ENCODE measurements around the gene CWC25.

CWC25 gene

DNA sequence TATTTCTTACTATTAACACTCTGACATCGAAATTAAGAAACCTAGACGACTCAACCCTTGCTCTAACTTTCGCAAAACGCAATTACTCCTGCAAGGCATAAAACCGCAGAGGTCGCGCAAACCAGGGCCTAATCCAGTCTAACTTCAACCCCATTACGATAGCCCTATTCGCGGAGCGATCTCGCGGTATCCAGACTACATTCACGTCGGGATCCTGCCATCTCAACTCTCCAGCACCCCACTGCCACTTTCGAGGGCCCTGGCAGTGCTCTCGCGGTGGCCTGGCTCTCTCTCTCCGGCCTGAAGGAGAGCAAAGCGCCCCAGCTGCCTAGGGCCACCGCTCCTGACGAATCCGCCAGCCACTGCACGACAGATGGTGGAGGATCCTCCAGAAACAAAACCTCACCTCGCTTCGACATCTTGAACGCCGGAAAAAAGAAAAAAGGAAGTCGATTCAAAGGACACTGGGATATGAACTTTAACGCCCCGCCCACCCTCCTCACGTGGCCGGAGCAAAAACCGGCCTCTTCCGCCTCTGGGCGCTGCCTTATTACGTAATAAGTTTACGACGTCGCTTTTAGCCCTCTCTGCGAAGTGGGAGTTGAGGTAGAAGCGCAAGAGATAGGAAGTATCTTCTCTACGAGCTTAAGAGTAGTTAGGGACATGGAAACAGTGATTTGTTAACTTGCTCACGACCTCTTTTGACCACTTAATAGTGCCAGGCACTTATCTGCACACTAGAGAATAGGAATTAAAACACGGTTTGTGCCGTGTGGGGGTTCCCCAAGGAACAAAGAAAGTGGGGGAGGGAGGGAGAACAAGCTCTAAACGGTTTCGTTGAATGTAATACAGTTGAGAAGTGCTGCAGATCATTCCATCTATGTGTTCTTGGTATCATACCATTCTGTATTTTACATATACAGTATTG, 28.4 kb upstream of the CWC25 start, which contains the start of gene RPL23:
RPL23 (minus strand) TSS at position 430 of the 928 bp plus-strand sequence; CDS start at position 419, 11 bp downstream.
- in situ Hi-C loops (cut with HindIII; ENCODE audit: low sequenced_read_pairs) = no loop called here

DNA sequence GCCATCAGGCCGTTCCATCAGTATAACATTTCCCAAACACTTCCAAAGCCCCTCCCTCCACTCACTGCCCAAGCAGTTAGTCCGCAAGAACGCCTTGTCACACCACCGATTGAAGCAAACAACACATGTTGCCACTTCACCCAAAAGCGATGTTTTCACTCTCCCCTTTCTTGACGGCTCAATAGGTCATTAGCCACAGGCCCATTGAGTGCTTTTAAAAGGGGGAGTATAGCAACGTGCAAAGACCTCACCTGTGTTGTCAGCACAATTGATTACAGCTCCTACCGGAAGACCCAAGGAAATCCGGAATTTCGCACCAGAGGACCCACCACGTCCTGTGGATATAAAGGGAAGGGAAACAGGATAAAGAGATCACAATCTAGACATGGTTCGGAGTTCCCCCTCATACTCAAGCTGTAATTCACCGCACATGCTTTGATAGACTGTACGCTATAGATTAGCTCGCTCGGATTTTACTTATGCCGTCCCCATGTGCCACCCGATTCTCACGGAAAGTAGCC, 27.7 kb upstream of the CWC25 start:
- in situ Hi-C loops (cut with HindIII; ENCODE audit: low sequenced_read_pairs) = no loop called here

DNA sequence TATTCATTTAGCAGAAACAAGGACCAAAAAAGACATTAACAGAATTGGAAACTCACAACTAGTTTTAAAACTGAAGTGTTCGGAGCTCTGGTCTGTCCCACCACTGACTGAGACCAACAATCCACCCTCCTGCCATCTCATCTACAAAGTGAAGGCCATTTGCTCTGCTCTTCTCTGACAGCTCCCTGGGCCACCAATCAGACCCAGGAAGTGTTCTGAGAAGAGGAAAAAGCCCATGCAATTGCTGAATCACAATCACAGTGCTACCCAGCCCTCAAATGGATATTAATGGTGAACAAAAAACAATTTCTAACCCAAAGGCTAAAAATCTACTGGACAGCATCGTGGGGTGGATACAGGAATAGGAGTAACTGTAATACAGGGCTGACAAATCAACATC, 26.3 kb upstream of the CWC25 start:
- in situ Hi-C loops (cut with HindIII; ENCODE audit: low sequenced_read_pairs) = no loop called here

DNA sequence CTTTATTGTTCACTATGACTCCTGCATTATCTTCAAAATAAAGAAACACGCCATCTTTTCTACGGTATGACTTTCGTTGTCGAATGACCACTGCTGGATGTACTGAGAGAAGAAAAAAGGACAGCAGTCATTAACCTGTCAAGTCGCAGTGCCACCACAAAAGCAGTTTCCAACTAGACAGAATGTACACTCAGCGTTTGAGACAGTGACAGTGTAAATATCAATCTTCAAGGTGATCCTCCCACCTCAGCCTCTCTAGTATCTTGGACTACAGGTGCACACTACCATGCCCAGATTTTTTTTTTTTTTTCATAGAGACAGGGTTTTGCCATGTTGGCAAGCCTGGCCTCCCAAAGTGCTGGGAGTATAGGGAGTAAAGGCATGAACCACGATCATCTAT, 25.3 kb upstream of the CWC25 start:
- in situ Hi-C loops (cut with HindIII; ENCODE audit: low sequenced_read_pairs) = no loop called here

DNA sequence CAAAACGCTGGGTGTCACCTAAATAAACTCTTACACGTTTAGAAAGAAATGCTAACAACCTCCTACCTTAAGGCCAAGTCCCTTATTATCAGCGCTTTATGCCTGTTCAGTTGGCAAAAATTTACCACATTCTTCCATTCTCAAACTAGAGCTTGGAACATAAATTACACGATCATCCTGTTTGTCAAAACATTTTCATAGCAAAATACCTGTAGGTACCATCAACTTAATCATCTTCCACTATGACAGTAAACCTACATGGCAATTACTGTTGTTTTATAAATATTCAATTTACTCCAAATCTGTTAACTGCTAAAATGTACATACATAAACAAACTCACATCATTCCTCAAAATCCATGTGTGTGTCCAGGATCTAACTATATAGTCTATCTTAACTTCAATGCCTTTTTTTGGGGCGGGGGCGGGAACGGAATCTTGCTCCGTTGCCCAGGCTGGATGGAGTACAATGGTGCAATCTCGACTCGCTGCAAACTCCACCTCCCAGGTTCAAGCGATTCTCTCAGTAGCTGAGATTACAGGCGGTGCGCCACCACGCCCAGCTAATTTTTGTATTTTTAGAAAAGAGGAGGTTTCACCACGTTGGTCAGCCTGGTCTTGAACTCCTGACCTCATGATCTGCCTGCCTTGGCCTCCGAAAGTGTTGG, 24.0 kb upstream of the CWC25 start:
- in situ Hi-C loops (cut with HindIII; ENCODE audit: low sequenced_read_pairs) = no loop called here

DNA sequence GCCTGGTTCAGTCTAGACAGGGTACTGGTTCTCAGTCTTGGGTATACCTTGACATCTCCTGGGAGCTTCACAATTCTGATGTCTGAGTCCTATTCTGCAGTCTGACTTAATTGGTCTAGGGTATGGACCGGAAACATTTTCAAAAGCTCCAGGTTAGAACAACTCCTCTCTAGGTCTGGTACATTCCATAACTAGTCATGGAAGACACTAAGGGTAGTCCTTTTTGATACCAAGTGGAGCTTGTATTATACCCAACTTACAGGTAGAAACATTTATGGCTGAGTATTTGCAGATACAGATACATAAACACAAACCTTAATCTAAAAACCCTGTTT, 23.4 kb upstream of the CWC25 start:
- in situ Hi-C loops (cut with HindIII; ENCODE audit: low sequenced_read_pairs) = no loop called here

DNA sequence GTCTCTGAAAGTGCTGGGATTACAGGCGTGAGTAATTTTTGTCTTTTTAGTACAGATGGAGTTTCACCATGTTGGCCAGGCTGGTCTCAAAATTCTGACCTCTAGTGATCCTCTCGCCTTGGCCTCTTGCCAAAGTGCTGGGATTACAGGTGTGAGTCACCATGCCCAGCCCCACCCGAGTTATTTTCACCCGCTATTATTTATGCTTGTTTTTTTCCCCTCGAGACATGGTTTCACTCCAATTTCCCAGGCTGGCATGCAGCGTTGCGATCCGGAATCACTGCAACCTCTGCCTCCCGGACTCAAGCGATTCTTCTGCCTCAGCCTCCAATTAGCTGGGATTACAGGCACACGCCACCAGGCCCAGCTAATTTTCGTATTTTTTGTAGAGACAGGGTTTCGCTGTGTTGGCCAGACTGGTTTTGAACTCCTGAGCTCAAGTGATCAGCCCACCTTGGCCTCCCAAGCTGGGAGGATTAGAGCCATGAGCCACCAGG, 19.2 kb upstream of the CWC25 start:
- in situ Hi-C loops (cut with HindIII; ENCODE audit: low sequenced_read_pairs) = no loop called here

DNA sequence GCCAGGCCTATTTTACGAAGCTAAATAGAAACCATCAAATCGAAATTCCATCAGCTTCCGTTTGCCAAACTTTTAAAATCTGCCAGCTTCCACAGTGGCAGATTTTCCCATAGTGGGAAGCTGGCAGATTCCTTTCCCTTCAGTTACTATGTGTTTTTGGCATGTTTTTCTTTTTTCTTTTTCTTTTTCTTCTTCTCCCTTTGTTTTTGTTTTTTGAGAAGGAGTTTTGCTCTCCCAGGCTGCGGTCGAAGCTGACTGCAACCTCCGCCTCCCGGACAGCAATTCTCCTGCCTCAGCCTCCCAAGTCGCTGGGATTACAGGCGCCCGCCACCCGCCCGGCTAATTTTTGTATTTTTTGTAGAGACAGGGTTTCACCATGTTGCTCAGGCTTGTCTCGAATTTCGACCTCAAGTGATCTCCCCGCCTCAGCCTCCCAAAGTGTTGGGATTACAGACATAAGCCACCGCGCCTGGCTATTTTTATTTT, 684 bp upstream of the CWC25 start:
- in situ Hi-C loops (cut with HindIII; ENCODE audit: low sequenced_read_pairs) = no loop called here

DNA sequence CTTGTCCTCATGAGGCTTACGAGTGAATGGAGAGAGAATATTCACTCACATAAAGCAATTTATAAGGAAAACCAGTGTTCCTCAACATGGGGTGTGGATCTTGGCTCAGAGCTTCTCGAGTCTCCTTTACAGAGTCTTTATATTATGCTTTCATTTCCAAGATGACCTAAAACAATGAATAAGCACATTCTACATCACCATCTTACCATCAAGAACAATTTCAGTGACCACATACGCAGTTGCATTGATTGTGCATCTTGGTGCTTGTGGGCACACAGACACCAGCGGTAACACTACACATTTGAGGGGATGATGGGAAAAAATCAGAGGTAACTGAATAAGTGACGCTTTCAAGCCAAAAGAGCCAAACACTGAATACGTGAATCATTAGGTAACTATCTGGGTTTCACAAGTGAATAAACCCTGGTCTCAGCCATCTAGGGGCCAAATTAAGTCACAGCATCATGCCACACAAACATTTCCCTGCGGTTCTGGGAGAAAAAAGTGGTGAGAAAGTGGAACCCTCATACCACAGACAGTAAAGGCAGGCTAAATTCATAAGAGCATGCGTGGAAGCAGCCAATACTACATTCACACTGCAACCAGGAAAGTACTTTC, 9.4 kb downstream of the CWC25 start:
- in situ Hi-C loops (cut with HindIII; ENCODE audit: low sequenced_read_pairs) = no loop called here

DNA sequence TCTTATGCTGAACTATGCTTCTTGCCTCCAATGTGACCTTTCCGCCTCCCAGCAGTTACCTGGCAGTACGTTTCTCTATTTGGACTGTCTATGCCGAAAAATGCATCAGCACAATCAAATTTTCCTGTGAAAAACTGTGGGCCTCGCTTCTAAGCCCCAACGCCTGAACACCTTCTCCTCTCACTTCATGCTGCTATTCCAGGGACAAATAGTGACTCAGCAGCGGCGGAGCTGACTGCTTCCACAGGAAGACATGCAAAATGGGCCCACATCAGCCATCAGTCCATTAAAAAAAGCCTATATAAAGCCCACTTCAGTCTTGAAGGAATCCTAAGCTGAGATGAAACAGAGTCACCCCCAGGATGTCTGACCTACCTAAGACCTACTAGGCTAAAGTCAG, 15.3 kb downstream of the CWC25 start:
- in situ Hi-C loops (cut with HindIII; ENCODE audit: low sequenced_read_pairs) = no loop called here

DNA sequence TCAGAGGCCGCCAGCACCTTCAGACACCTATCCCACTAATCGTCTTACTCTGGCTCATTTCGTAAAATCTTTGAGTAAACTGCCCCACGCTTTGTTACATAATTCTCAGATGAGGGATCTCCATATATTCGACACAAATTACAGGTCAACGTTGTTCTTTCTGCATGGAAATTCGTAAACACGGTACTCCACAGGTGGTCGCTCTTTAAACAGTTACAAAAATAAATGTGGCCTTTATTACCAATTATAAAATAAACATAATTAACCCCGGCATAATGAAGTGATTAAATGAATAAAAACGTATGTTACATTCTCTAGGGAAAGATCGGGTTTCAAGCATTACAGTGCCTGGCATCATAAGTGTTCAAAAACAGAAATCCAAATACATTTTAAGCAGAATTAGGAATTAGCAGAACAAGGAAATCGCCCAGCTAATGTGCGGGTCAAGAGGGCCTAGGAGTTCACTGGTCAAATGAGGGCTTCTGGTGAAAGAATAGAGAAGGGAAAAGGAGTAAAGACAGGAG, 24.8 kb downstream of the CWC25 start:
- in situ Hi-C loops (cut with HindIII; ENCODE audit: low sequenced_read_pairs) = no loop called here

DNA sequence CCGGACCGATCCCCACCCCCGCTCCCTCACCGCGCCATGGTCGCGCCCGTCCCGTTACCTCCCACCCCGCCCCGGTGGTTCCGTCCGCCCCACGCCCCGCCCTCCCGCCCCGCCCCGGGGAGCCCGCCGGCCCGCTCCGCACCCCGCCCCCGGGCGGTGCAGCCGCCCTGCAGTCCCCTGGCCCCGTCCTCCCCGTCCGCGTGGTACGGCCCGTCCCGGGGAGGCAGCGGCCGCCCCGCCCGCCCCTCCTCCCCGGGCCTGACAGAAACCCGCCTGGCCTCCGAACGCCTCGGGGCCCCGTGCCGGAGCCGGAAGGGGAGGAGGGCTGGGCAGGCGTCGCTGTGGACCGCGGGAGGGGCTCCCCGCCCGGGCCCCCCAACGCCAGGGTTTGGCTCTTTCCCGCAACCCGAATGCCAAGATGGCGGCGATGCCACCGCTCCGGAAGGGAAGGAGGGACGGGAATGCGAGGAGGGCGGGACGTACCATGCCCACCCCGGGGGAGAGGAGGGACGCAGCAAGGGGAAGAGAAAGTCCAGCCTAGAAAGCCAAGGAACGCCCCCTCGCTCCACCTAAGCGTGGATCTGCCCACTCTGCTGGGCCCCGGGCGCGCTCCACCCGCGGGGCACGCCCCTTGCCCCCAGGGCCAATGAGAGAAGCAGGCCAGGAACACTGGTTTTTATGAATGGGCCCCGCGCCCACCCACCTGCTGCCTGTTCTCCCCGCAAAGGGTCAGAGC, 25.5 kb downstream of the CWC25 start, which contains the start of gene PIP4K2B:
PIP4K2B (minus strand) TSS at position 56 of the 736 bp plus-strand sequence. CDS start 132 bp downstream, outside the sequence.
- in situ Hi-C loops (cut with HindIII; ENCODE audit: low sequenced_read_pairs) = no loop called here

DNA sequence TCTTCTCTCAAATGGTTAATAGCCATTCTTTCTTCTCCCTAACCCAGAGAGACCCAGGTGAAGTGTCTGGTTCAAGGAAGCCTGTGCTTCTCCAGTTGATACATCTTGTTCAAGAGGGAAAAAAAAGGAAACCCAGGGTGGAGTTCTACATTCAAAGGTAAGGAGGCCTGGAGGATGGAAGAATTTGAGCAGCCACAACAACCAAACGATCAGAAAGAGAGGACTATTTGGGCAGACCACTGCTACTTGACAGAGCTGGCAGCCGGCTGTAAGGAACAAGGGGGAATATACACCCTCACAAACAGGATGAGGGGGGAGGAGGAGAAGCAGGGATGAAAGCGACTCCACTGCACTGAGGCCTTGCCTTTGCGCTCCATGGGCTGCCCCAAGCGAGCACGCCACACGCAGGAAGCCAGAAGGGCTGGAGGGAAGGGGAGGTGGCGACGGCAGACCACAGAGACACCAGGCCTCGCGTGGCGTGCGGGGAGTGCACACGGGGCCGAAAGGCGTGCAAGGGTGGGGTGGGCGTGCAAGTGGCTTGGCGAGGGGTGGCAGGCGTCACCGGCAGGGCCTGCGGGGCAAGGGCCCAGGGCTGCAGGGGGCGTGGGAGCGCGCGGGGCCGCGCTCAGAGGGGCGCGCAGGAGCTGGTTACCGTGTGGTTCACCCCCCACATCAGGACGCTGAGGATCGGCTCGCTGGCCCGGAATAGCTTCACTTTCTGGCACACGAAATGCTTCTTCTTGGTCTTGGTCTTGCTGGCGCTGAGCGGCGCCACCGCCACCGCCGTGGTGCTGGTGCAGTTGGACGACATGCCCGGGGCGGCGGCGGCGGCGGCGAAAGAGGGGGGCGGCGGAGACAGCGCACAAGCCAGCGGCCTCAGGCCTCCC, 26.3 kb downstream of the CWC25 start:
- in situ Hi-C loops (cut with HindIII; ENCODE audit: low sequenced_read_pairs) = no loop called here

DNA sequence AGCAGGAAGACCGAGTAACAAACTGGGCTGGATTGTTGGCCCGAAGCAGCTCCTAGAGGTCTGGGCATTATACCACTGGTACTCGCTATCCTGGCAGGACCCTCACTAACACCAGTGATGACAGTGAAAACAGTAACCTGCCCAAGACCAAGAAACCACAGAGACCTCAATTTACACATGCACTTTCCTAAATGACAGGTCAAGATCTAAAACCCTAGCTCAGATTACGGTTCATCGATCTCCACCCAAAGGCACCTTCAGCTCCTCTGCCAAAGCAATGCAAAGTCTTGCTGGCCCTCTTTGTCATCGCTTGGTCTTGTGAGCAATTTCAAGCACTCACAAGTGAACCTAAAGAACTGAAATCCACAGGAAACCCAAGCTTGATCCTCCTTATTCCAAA, 27.3 kb downstream of the CWC25 start:
- in situ Hi-C loops (cut with HindIII; ENCODE audit: low sequenced_read_pairs) = no loop called here

DNA sequence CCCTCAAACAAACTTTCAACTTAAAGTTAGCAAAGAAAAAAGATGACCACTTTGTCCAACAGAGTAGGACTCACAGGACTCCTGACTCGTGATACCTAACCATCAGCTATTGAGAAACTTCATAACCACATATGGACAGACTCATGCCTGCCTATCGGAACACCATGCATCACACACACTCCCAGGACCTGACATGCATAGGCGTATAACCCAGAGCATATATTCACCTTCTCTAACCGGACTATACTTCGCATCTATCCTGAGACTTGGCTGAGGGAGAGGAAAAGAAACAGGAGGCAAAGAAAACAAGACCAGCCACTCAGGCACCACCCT, 28.0 kb downstream of the CWC25 start:
- in situ Hi-C loops (cut with HindIII; ENCODE audit: low sequenced_read_pairs) = no loop called here

DNA sequence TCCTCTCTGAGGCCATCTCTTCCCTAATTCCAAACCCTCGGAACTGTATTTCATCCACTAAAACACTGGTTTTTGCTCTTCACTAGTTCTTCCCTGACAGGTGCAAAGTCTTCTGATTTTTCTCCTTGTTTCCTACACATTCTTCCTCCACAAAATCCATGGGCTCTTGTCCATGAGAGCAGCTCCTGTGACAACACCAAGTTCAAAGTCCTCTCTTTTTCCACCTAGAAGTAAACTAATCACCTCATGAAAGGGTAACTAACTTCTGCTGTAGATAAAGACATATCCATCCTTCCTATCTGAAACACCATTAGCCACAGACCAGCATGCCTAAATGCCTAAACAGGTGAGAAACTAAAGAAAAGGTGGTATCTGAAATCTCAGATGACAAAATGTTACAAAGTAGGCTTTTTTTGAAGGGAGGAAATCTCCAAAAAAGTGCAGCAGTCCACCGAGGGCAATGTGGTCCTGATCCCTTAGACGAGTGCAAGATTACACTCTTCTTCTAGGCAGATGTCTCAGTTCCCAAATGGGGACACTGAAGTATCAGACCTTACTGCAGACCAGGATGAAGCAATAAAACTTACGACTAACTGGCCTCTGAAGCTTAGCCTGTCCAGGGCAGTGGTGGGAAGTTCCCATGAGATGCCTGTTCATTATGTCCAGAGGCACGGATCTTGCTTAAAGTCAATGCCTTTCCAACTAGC, 28.5 kb downstream of the CWC25 start:
- in situ Hi-C loops (cut with HindIII; ENCODE audit: low sequenced_read_pairs) = no loop called here

DNA sequence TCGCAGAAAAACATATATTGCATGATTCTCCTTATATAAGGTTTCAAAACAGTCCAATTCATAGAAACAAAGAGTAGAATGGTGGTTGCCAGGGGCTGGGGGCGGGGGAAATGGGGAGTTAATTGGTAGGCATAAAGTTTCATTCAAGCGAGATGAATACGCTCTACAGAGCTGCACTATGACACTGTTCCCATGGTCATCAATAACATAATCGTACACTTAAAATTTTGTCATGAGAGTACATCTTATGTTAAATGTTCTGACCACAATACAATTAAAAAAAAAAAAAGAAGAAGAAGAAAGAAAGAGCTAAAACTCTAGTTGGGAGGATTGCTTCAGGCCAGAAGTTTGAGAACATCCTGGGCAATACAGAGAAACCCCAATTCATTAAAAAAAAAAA, 30.9 kb downstream of the CWC25 start:
- in situ Hi-C loops (cut with HindIII; ENCODE audit: low sequenced_read_pairs) = no loop called here

DNA sequence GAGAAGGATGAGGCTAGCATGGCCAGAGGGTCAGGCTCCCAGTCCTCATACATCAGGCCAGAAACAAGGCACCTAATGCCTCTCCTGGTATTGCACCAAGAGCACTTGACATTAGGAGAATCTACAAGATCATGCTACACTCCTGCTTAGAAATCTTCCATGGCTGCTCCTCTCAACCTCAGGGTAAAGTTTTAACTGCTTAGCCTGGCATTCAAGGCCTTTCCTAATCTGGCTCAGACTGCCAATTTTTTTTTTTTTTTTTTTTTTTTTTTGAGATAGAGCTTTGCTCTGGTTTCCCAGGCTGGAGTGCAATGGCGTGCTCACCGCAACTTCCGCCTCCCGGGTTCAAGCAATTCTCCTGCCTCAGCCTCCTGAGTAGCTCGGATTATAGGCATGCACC, 34.0 kb downstream of the CWC25 start:
- in situ Hi-C loops (cut with HindIII; ENCODE audit: low sequenced_read_pairs) = no loop called here
